ENCODE results near the gene LCE2D. TPM values are rescaled to one million over a fixed set of nuclear protein-coding genes. Genes with fewer than 3 reads are reported as not detected.

The LCE2D gene, protein sequence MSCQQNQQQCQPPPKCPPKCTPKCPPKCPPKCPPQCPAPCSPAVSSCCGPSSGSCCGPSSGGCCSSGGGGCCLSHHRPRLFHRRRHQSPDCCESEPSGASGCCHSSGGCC
- total RNA-seq = not detected

DNA sequence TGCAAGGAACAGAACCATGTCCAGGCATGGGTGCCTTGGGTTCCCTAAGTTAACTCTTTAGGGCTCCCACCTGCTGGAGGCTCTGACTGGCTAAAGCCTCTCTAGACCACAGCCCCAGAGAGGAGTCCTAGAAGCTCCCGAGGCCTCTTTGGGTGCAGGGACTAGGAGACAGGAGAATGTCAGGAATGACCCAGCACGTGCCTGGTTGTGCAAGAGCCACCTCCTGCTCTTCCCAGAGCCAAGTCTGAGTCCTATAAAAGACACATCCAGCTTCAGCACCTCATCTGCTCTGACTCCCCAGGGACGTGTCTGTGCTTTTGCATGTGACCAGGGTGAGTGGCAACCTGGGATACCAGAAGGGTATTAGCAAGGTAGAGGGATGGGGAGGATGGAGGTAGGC is at the start of gene LCE2D:
TSS of gene LCE2D (plus strand) at position 283 of the 400 bp plus-strand sequence. CDS start 726 bp downstream, outside the sequence.
- Histone ChIP-seq H3K9me3 (no peaks in the 10 kb centered on the region), H3K27ac (no peak within 1 kb of the TSS), H3K27me3 (peaks cover 2 to 5% of the 10 kb centered on the region in 2 donors), H3K36me3 (no peaks in the 10 kb centered on the region), H3K4me3 (no peak within 1 kb of the TSS), H3K4me1 (no peaks in the 10 kb centered on the region)
- TF ChIP-seq POLR2AphosphoS5 (IDR thresholded peaks at IDR 0.05) (no peak), POLR2A (IDR thresholded peaks at IDR 0.05) (no peak)
- TF ChIP-seq, protein P1, sequence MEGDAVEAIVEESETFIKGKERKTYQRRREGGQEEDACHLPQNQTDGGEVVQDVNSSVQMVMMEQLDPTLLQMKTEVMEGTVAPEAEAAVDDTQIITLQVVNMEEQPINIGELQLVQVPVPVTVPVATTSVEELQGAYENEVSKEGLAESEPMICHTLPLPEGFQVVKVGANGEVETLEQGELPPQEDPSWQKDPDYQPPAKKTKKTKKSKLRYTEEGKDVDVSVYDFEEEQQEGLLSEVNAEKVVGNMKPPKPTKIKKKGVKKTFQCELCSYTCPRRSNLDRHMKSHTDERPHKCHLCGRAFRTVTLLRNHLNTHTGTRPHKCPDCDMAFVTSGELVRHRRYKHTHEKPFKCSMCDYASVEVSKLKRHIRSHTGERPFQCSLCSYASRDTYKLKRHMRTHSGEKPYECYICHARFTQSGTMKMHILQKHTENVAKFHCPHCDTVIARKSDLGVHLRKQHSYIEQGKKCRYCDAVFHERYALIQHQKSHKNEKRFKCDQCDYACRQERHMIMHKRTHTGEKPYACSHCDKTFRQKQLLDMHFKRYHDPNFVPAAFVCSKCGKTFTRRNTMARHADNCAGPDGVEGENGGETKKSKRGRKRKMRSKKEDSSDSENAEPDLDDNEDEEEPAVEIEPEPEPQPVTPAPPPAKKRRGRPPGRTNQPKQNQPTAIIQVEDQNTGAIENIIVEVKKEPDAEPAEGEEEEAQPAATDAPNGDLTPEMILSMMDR (IDR thresholded peaks at IDR 0.05) = no peak
- intact Hi-C loops (cut with DNase I; ENCODE audit: low total_unique reads) = no loop called here
- no peak for DNase-seq (ENCODE audit: low spot score in 2 of 2)

DNA sequence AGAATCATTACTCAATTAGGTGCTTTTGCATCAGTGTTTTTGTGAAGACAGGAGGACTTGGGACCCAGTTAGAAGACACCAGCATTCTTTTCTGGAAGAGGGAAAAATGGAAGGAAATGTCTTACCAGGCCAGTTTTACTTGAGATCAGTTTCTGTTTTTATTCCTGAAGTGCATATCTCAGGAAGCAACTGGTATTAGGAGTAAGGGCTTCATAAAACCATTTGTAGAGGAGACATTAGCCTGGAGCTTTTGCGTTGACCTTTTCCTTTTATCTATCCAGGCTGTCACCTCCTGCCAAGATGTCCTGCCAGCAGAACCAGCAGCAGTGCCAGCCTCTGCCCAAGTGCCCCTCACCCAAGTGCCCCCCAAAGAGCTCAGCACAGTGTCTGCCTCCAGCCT is 49.7 kb upstream of the LCE2D start, which contains the start of gene LCE3B:
TSS of gene LCE3B (plus strand) at position 301 of the 400 bp plus-strand sequence. CDS start at position 301, 0 bp downstream.
- intact Hi-C loops (cut with DNase I; ENCODE audit: low total_unique reads) = no loop called here
- Histone ChIP-seq H3K27ac (no peak within 1 kb of the TSS), H3K27me3 (no peaks in the 10 kb centered on the region), H3K4me3 (no peak within 1 kb of the TSS), H3K9me3 (peaks cover 2 to 10% of the 10 kb centered on the region in 2 donors), H3K36me3 (no peaks in the 10 kb centered on the region), H3K4me1 (no peaks in the 10 kb centered on the region)
- TF ChIP-seq POLR2AphosphoS5 (IDR thresholded peaks at IDR 0.05) (no peak), POLR2A (IDR thresholded peaks at IDR 0.05) (no peak)
- TF ChIP-seq, protein P1 (IDR thresholded peaks at IDR 0.05) = no peak
- no peak for DNase-seq (ENCODE audit: low spot score in 2 of 2)

DNA sequence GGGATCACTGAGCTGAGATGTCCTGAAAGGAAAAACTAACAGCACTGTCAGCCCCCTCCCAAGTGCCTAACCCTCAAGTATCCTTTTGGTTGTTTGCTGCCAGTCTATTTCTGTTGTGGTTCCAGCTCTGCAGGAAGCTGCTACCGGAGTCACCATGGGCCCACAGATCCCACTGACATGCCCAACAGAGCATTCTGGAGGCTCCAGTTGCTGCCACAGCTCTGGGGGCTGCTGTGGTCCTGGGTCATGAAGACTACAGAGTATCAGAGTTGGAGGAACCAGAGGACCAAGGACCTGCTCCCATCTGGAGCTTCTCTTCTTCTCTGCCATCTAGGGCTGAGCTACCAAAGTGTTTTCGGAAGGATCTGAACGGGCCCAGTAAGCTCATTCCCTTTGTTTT is 41.2 kb upstream of the LCE2D start:
- H3K27me3 ChIP-seq = peaks cover 0 to 4% of the 10 kb centered on the region in 2 donors
- intact Hi-C loops (cut with DNase I; ENCODE audit: low total_unique reads) = no loop called here
- no peaks in the 10 kb centered on the region for H3K4me1 ChIP-seq
- H3K27ac ChIP-seq = no peak overlapping the region
- no peaks in the 10 kb centered on the region for H3K36me3 ChIP-seq
- no peak overlapping the region for H3K4me3 ChIP-seq
- peaks cover 5 to 24% of the 10 kb centered on the region in 2 donors for H3K9me3 ChIP-seq
- no peak for DNase-seq (ENCODE audit: low spot score in 2 of 2)
- TF ChIP-seq, protein P1 (IDR thresholded peaks at IDR 0.05) = no peak
- no peak for TF ChIP-seq POLR2A (IDR thresholded peaks at IDR 0.05)
- TF ChIP-seq POLR2AphosphoS5 (IDR thresholded peaks at IDR 0.05) = no peak

DNA sequence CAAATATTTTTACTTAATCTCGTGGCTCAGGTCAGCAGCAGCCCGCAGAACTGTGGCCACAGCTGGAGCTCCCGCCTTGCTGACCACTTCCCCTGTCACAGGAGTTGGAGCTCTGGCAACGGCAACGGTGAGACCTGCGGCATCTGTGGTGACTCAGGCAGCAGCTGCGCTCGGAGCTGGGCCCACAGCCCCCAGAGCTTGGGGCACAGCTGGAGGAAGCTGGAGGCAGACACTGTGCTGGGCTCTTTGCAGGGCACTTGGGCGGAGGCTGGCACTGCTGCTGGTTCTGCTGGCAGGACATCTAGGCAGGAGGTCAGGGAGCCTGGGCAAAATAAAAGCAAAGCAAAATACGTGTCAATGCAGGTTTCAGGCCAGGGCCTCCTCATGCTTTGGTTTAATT is 40.4 kb upstream of the LCE2D start, which contains the start of gene LCE3A:
TSS of gene LCE3A (minus strand) at position 301 of the 400 bp plus-strand sequence. CDS start at position 301, 0 bp downstream.
- Histone ChIP-seq H3K27ac (no peak within 1 kb of the TSS), H3K27me3 (peaks cover 0 to 4% of the 10 kb centered on the region in 2 donors), H3K36me3 (no peaks in the 10 kb centered on the region), H3K9me3 (peaks cover 5 to 19% of the 10 kb centered on the region in 2 donors), H3K4me3 (no peak within 1 kb of the TSS), H3K4me1 (no peaks in the 10 kb centered on the region)
- intact Hi-C loops (cut with DNase I; ENCODE audit: low total_unique reads) = no loop called here
- TF ChIP-seq POLR2A (IDR thresholded peaks at IDR 0.05) (no peak), POLR2AphosphoS5 (IDR thresholded peaks at IDR 0.05) (no peak)
- TF ChIP-seq, protein P1 (IDR thresholded peaks at IDR 0.05) = no peak
- no peak for DNase-seq (ENCODE audit: low spot score in 2 of 2)

DNA sequence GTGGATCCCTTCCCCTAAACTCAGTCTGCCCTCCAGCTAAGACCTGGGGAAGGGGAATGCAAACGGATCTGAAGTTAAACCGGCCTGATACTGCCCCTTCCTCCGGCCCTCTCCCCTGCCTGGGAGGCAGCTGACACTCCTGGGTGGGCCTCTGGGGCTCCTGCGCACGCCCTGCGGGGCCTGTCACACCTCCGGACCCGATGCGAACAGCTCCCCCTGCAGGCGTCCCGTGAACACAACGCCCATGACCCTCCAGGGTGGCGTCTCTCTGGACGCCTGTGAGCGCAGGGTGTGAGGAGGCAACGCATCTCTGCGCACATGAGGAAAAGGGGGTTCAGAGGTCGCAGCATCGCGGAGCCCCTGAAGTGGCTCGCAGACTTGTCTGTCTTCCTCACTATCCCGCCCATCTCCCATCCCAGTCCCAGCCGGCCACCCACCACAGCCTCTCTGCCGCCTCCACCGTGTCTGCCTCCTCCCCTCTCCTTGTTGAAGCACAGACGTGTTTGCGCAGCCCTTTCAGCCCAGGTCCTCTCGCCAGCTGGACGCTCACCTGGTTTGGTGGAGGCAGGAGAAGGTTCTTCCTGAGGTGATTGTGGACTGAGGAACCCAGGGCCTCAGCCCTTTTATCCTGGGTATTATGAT is 39.9 kb upstream of the LCE2D start:
- Histone ChIP-seq H3K4me1 (no peaks in the 10 kb centered on the region), H3K9me3 (peaks cover 4 to 15% of the 10 kb centered on the region in 2 donors), H3K27me3 (peaks cover 0 to 4% of the 10 kb centered on the region in 2 donors), H3K4me3 (no peak overlapping the region), H3K27ac (no peak overlapping the region), H3K36me3 (no peaks in the 10 kb centered on the region)
- TF ChIP-seq POLR2A (IDR thresholded peaks at IDR 0.05) (no peak), POLR2AphosphoS5 (IDR thresholded peaks at IDR 0.05) (no peak)
- TF ChIP-seq, protein P1 (IDR thresholded peaks at IDR 0.05) = no peak
- intact Hi-C loops (cut with DNase I; ENCODE audit: low total_unique reads) = no loop called here
- no peak for DNase-seq (ENCODE audit: low spot score in 2 of 2)
